ENCODE data around the gene FAM240A.

Gene FAM240A

DNA sequence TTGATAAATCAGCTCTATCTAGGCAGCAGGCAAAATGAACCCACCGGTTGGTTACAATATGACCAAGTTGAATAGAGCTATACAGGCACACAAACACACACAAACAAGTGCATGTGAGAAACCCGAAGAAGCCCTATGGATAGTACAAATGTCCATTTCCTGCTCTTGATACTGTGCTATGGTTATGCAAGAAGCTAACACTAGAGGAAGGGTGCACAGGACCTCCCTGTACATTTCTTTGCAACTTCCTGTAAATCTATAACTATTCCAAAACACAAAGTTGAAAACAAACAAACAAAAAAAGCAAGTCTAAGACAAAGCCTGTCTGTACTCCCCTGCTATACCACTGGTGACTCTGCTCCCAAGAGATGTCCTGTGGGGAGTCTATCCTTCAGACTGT is 8.2 kb upstream of the FAM240A start:
- no peak overlapping the region for H3K4me3 ChIP-seq (ENCODE audit: control insufficient read depth, low read depth, low read length)
- no peak for DNase-seq (ENCODE audit: low read depth)
- no peak for TF ChIP-seq CTCF (IDR thresholded peaks at IDR 0.05; ENCODE audit: control insufficient read depth, insufficient read depth, low read depth, low read length, missing control alignments)

DNA sequence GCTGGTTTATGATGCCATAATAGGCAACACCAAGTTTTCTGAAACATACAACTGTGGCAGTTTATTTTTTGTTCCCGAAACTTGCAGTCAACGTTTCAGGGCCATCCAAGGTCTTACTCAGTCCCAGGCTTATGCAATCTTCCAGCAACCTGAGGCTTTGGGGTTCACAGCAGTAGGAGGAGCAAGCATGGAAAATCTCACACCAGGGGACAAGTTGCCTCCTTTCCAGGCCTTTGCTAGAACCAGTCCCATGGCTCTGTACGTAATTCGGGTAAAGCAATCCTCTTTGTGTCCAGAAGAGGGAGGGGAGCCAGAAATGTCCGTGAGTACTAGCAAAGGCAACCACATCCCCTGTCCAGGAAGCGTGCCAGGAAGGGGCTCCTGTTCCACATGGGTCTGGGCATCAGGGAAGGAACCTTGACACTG is 4.7 kb upstream of the FAM240A start:
- H3K4me3 ChIP-seq (ENCODE audit: control insufficient read depth, low read depth, low read length) = no peak overlapping the region
- TF ChIP-seq CTCF (IDR thresholded peaks at IDR 0.05; ENCODE audit: control insufficient read depth, insufficient read depth, low read depth, low read length, missing control alignments) = peak; percentile 16
- no peak for DNase-seq (ENCODE audit: low read depth)

- no peak for TF ChIP-seq CTCF (IDR thresholded peaks at IDR 0.05; ENCODE audit: control insufficient read depth, insufficient read depth, low read depth, low read length, missing control alignments)
- H3K4me3 ChIP-seq (ENCODE audit: control insufficient read depth, low read depth, low read length) = no peak overlapping the region
- no peak for DNase-seq (ENCODE audit: low read depth)
Observed at GRCh38 chr3:46609212-46609721, 3.1 kb upstream of the FAM240A start.

GRCh38 chr3:46609944-46610722 is 2.2 kb upstream of the FAM240A start:
- no peak for DNase-seq (ENCODE audit: low read depth)
- no peak for TF ChIP-seq CTCF (IDR thresholded peaks at IDR 0.05; ENCODE audit: control insufficient read depth, insufficient read depth, low read depth, low read length, missing control alignments)
- no peak overlapping the region for H3K4me3 ChIP-seq (ENCODE audit: control insufficient read depth, low read depth, low read length)

- TF ChIP-seq CTCF (IDR thresholded peaks at IDR 0.05; ENCODE audit: control insufficient read depth, insufficient read depth, low read depth, low read length, missing control alignments) = no peak
- DNase-seq (ENCODE audit: low read depth) = no peak
- no peak overlapping the region for H3K4me3 ChIP-seq (ENCODE audit: control insufficient read depth, low read depth, low read length)
Observed at GRCh38 chr3:46613313-46614005, 1.1 kb downstream of the FAM240A start.

GRCh38 chr3:46614431-46614830 is 2.1 kb downstream of the FAM240A start:
- H3K4me3 ChIP-seq (ENCODE audit: control insufficient read depth, low read depth, low read length) = no peak overlapping the region
- no peak for DNase-seq (ENCODE audit: low read depth)
- no peak for TF ChIP-seq CTCF (IDR thresholded peaks at IDR 0.05; ENCODE audit: control insufficient read depth, insufficient read depth, low read depth, low read length, missing control alignments)
